DND-41 (cell line): ENCODE results near the gene CITED2.

Source experiments
- ATAC-seq: fragments of 200-7000 bp; cut with Tn5 transposase; 3 replicates; pipeline ENCODE4 v1.9.1; 2021; ENCODE audit warnings: low read depth; ENCODE audit not compliant: insufficient read depth
- DNase-seq: peaks from one replicate; pipeline ENCODE4 v3.0.0-alpha.2; 2020
- H2AFZ ChIP-seq: 2 replicates; pipeline ENCODE4 v1.6.0; 2012; ENCODE audit warnings: low read depth, low read length
- H3K27ac ChIP-seq: 2 replicates; pipeline ENCODE4 v1.5.1; 2012; ENCODE audit warnings: low read length, inconsistent platforms
- H3K27me3 ChIP-seq: fragments of 200-600 bp; sonication (generic); 2 replicates; pipeline ENCODE4 v1.6.0; 2012; ENCODE audit warnings: low read length, mild to moderate bottlenecking, inconsistent platforms; ENCODE audit not compliant: insufficient read depth, poor library complexity
- H3K36me3 ChIP-seq: 2 replicates; pipeline ENCODE4 v1.5.1; 2012; ENCODE audit warnings: low read length, inconsistent platforms; ENCODE audit not compliant: insufficient read depth
- H3K4me1 ChIP-seq: 2 replicates; pipeline ENCODE4 v1.5.1; 2012; ENCODE audit warnings: mild to moderate bottlenecking, low read length; ENCODE audit not compliant: insufficient read depth
- H3K4me2 ChIP-seq: 2 replicates; pipeline ENCODE4 v1.6.0; 2012; ENCODE audit warnings: mild to moderate bottlenecking, moderate library complexity, low read length, inconsistent platforms; ENCODE audit not compliant: insufficient read depth
- H3K4me3 ChIP-seq, 2 experiments: fragments of 200-600 bp in 1 of 2; shearing (Covaris generic) in 1 of 2; 2 replicates each; pipeline ENCODE4 v1.5.1; 2012 to 2016; ENCODE audit warnings: inconsistent platforms in 2 of 2, low read length in 2 of 2, mild to moderate bottlenecking in 2 of 2, low read depth in 1 of 2, moderate library complexity in 1 of 2
- H3K79me2 ChIP-seq: 2 replicates; pipeline ENCODE4 v1.6.0; 2012; ENCODE audit warnings: low read length, inconsistent platforms; ENCODE audit not compliant: insufficient read depth
- H3K9ac ChIP-seq: 2 replicates; pipeline ENCODE4 v1.6.0; 2012; ENCODE audit warnings: low read depth, mild to moderate bottlenecking, inconsistent platforms, low read length, moderate library complexity
- H3K9me3 ChIP-seq: 2 replicates; pipeline ENCODE4 v1.5.1; 2012; ENCODE audit warnings: low read length, moderate library complexity, mild to moderate bottlenecking, inconsistent platforms; ENCODE audit not compliant: insufficient read depth, severe bottlenecking
- H4K20me1 ChIP-seq: 2 replicates; pipeline ENCODE4 v1.6.0; 2012; ENCODE audit warnings: low read length; ENCODE audit not compliant: insufficient read depth
- CTCF ChIP-seq: IDR thresholded peaks from 2 replicates; pipeline ENCODE4 v1.5.1; 2012; ENCODE audit warnings: borderline replicate concordance, low read length, moderate library complexity, mild to moderate bottlenecking; ENCODE audit not compliant: poor library complexity, severe bottlenecking; ENCODE audit errors: extremely low read depth
- EZH2 ChIP-seq: IDR thresholded peaks from 3 replicates; pipeline ENCODE4 v1.6.1; 2012; ENCODE audit warnings: borderline replicate concordance, low read depth, mild to moderate bottlenecking, moderate library complexity, low read length, inconsistent platforms; ENCODE audit not compliant: severe bottlenecking

Gene CITED2

GRCh38 chr6:139338795-139339194 is 35.7 kb downstream of the CITED2 start:
- peaks cover 14% of the 10 kb centered on the region for H3K4me1 ChIP-seq
- H3K4me3 ChIP-seq: no peak overlapping the region
- DNase-seq (no peak), ATAC-seq (no peak)
- H3K9ac ChIP-seq: no peak overlapping the region
- no peaks in the 10 kb centered on the region for H3K9me3 ChIP-seq
- H2AFZ ChIP-seq: no peak overlapping the region
- H3K27me3 ChIP-seq: no peaks in the 10 kb centered on the region
- TF ChIP-seq CTCF (no peak), EZH2 (no peak)
- H3K36me3 ChIP-seq: no peaks in the 10 kb centered on the region
- H3K27ac ChIP-seq: no peak overlapping the region
- H3K79me2 ChIP-seq: no peaks in the 10 kb centered on the region
- no peaks in the 10 kb centered on the region for H4K20me1 ChIP-seq
- H3K4me2 ChIP-seq: no peak overlapping the region

- TF ChIP-seq EZH2 (no peak), CTCF (no peak)
- Histone ChIP-seq H3K4me3 (no peak overlapping the region), H3K4me2 (no peak overlapping the region), H3K79me2 (no peaks in the 10 kb centered on the region), H3K4me1 (peaks cover 5% of the 10 kb centered on the region), H3K36me3 (no peaks in the 10 kb centered on the region), H4K20me1 (no peaks in the 10 kb centered on the region), H3K9me3 (no peaks in the 10 kb centered on the region), H3K27me3 (no peaks in the 10 kb centered on the region), H3K27ac (no peak overlapping the region), H3K9ac (no peak overlapping the region), H2AFZ (no peak overlapping the region)
- DNase-seq (no peak), ATAC-seq (no peak)
Observed at GRCh38 chr6:139337830-139338229, 36.6 kb downstream of the CITED2 start.

- no peaks in the 10 kb centered on the region for H4K20me1 ChIP-seq
- ATAC-seq (no peak), DNase-seq (no peak)
- no peaks in the 10 kb centered on the region for H3K79me2 ChIP-seq
- H3K9ac ChIP-seq: no peak overlapping the region
- no peak overlapping the region for H3K4me3 ChIP-seq
- H3K27me3 ChIP-seq: no peaks in the 10 kb centered on the region
- no peak overlapping the region for H2AFZ ChIP-seq
- no peak overlapping the region for H3K4me2 ChIP-seq
- no peaks in the 10 kb centered on the region for H3K4me1 ChIP-seq
- H3K27ac ChIP-seq: no peak overlapping the region
- H3K36me3 ChIP-seq: no peaks in the 10 kb centered on the region
- no peaks in the 10 kb centered on the region for H3K9me3 ChIP-seq
- no peak for TF ChIP-seq EZH2
- TF ChIP-seq CTCF: no peak
Observed at GRCh38 chr6:139337001-139337400, 37.4 kb downstream of the CITED2 start.

DNA sequence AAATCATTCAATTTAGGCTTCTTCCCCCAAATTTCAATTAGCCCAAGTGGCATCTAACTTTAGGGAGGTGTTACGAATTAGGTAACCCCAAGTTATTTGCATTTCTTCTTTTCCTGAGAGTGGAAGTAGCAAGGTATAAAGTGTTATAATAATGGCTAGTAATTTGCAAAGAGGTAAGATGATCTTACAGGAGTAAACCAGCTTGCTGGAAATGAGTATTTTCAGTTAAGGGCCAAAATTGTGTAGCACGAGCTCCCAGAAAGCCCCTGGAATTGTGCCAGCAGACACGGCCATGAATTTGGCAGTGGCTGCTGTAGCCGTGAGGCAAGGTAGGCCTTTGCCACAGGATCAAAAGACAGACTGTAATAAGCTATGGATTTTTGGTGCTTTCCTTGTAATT is 38.0 kb downstream of the CITED2 start:
- Histone ChIP-seq H3K27ac (no peak overlapping the region), H3K4me2 (no peak overlapping the region)

More for the DNA sequence above, 38.0 kb downstream of the CITED2 start:
- H2AFZ ChIP-seq: no peak overlapping the region
- H3K9ac ChIP-seq: no peak overlapping the region
- no peak overlapping the region for H3K4me3 ChIP-seq
- no peak for TF ChIP-seq CTCF
- no peak for TF ChIP-seq EZH2
- no peaks in the 10 kb centered on the region for H3K4me1 ChIP-seq
- no peaks in the 10 kb centered on the region for H3K9me3 ChIP-seq
- no peak for ATAC-seq
- no peaks in the 10 kb centered on the region for H4K20me1 ChIP-seq
- H3K27me3 ChIP-seq: no peaks in the 10 kb centered on the region
- no peak for DNase-seq
- no peaks in the 10 kb centered on the region for H3K36me3 ChIP-seq
- no peaks in the 10 kb centered on the region for H3K79me2 ChIP-seq
